NCI-H128 (cell line): ENCODE results near the gene STARD7.
"Not testable (repeated sequence)": the region's sequence is repeated elsewhere in the genome, so short reads cannot be mapped to it uniquely, and the experiment has no call there.

Source experiments
- DNase-seq: peaks from one replicate; lab custom pipeline; 2025; ENCODE audit not compliant: unreplicated experiment; lab: John Stamatoyannopoulos, UW

The STARD7 gene

DNA sequence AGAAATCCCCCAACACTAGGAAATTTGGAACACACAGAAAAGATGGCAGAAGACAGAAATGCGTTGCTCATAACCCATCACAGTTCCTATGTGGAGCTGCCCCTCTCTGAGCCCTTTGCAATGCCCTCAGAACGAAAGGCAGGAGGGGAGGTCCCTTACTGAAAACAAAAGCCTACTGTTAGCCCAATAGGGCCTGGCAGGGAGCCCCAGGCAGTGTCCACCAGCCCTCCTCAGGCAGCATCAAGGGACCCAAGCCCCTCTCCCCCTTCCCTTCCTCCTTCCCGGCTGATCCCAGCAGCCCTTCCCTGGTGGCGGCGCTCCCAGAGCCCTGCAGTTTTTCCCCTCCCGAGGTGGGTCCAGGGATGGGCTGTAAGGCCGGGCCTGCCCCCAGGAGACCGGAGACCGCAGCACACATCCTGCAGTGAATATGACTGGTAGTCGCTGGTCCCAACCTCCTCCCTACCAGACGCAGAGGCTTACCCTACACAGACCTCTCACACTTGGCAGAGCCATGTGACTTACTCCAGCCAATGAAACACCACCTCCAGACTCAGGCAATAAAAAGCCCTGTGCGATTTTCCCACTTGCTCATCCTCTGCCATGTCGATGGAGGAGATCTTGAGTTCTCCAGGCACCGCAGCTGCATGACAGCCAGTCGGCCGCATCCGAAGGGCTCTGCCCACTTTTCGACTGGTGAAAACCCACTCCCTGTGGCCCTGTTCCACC lies 44.0 kb downstream of the STARD7 start:
- DNase-seq, result no peak

DNA sequence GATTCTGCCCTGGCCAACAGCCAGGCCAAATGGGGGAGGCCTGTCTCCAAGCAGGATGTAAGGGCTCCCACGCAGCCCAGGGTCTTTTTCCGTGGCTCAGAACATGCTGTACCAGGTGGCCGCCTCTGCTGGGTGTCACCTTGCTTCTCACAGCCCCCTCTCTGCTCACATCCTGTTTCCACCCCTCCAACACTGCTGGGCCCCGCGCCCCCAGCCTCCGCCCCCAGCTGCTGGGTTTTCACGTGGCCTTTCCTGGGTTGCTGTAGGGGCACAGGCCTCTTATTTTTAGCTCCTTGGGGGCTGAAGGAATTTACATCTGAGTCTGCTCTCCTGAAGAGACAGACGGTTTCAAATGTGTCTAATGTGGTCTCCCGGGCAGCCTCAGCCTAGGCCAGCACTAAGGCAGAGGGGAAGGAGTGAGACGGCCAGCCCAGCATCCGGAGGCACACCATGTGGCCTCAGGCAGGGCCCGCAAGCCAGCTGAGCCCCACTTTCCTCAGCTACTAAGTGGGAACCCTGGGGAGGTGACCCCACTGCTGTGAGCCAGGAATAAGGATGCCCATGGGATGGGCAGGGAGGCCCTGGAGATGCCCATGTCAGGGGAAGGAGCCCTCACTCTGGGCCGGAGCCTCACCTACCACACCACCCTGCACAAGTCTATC lies 44.7 kb downstream of the STARD7 start:
- no peak for DNase-seq

DNA sequence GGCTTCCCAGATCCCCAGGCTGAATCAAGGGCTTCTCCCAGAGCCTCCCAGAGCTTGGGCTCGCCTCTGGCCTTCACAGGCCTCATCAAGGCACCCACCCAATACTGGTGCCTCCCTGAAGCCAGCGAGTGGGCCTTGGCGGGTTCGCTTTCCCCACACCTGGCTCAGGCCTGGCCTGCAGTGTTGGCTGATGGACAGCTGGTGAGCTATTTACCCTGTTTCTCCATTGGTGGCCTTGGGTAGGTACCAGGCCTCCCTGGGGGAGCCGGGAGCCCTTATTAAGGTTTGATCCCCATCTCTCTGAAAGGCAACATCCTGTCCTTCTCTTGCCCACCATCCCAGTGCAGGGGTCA lies 45.2 kb downstream of the STARD7 start:
- no peak for DNase-seq

DNA sequence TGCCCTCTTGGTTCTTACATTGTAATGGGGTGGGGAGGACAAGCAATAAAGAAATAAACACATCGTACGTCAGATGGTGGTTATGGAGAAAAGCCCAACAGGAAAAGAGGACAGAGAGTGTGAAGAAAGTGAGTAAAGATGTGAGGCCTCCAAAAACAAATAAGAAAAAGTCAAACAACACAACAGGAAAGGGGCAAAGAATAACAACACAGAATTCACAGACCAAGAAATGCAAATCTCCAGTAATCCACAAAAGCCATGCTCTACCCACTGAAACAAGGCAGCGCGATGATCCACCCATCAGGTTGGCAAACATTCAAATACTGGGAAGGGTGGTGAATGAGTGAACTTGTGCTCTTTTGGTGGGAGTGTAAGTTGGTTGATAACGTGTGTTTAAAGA lies 46.7 kb downstream of the STARD7 start:
- DNase-seq, result no peak

DNA sequence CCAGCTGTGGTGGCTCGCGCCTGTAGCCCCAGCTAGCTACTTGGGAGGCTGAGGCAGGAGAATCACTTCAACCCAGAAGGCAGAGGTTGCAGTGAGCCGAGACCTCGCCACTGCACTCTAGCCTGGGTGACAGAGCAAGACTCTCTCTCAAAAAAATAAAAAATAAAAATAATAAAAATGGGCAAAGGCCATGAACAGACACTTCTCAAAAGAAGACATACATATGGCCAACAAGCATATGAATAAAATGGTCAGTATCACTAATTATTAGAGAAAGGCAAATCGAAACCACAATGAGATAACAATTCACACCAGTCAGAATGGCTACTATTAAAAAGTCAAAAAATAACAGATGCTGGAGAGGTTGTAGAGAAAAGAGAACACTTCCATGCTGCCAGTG lies 48.3 kb downstream of the STARD7 start:
- not testable (repeated sequence) for DNase-seq

DNA sequence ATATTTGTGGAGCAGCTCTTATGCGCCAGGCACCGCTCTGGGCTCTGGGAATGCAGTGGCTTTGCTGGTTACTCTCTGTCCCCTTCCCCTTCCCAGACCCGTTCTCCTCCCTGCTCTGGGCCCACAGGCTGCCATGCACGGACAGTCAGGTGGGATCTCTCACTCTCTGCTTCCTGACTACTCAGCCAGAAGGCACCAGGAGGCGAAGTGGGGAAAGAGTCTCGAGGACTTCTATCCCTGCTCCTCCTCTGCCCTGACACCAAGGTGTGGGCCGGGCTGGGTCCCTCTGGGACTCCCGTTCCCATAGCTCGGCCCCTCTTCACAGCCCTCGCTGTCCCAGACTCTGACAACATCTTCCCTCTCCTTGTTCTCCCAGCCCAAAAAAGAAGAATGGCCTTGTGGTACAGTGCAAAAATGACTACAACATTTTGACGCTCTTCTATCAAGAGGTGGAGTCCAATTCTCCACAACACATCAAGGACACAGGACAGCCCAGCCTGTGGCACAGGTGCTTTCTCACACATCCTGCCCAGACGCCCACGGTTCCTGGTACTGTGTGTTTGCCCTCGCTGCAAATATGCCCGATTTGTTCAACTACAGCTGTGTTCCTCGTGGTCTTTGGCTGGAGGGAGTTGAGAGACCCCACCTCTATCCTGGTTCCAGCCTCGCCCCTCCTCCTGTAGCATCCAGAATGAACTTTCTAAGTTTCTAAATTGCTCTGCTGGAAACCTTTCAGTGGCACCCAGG lies 49.4 kb downstream of the STARD7 start:
- no peak for DNase-seq

DNA sequence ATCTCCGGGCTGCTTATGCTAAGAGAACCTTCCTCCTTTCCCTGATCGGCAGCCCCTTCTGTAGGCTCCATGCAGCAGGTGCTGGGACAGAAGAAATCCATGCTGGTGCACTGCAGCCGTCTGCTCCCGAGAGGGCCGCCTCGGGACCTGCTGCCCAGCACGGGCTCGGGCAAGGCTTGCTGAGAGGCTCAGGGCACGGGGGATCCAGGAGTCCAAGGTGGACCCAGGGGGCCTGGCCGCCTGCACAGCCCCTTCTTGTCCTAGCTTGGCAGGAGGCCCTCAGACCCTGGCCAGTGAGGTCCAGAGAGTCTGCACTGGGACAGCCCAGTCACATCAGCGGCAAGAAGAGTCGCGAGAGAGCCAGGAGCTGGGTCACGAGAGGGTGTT lies 50.1 kb downstream of the STARD7 start:
- DNase-seq, result no peak

DNA sequence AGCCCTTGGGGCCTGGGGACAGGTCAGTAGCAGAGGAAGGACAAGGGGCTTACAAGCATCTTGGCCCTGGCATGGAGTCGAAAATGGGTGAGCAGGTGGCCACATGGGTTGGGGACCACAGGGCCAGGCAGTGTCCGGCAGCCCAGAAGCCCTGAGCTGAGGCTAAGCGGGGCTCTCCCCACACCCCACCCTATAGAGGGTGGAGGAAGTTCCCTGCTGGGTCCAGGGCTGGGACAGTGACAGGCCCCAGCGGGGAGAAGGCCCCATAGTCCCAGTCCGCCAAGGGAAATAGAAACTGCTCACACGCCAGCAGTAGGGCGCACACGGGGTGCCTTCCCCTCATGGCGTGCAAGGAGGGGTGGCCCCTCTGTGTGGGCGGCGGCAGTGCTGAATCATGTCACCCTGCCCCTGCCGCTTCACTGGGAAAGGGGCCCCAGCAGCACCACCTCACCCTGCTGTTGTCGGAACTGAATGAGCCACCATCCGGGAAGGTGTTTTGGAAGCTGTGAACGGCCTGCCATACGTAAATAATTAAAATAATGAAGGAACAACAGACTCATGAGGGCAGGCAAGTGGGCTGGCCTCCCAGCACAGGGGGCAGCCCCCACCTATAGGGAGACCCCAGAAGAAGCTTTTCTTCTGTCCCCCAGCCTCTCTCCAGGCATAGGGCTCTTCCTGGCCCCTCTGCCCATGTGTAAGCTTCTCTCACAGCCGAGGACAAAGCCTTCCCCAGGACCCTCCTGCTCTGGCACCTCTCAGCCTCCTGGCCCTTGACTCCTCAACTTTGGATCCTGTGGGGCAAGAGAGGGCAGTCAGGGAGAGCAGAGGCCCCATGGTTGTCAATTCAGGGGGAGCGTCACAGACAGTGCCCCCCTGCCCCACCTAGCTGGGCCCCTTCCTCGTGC lies 50.7 kb downstream of the STARD7 start:
- DNase-seq, result no peak

DNA sequence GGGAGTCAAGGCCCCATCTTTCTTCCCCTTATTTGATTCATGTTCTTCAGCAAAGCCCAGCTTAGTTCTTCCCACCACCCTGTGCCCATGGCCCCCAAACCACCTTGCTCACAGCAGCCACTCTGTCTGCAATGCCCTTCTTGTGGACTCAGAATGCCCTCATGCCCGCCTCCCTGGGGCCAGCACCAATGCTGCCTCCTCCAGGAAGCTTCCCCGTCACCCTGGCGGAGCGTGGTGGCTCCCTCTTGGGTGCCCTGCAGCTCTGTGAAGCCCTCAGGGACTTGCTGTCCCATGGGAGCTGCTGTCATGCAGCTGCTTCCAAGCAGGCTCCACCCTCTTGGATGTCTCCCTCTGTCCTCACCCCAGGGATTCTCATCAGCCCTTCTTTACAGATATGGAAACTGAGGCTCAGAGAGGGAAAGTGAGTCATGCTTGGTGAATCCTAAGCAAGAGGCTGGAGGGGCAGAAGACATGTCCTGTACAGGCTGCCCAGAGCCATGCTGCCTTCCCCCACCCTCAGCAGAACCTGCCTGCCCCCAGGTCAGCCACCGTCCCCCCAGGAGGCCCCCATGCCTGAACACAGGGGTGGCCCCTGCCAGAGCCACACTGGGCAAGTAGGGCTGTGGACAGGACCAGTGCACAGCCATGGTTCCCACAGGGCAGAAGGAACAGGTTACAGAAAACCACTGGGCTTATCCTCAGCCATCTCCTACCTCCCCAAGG lies 51.5 kb downstream of the STARD7 start:
- no peak for DNase-seq

DNA sequence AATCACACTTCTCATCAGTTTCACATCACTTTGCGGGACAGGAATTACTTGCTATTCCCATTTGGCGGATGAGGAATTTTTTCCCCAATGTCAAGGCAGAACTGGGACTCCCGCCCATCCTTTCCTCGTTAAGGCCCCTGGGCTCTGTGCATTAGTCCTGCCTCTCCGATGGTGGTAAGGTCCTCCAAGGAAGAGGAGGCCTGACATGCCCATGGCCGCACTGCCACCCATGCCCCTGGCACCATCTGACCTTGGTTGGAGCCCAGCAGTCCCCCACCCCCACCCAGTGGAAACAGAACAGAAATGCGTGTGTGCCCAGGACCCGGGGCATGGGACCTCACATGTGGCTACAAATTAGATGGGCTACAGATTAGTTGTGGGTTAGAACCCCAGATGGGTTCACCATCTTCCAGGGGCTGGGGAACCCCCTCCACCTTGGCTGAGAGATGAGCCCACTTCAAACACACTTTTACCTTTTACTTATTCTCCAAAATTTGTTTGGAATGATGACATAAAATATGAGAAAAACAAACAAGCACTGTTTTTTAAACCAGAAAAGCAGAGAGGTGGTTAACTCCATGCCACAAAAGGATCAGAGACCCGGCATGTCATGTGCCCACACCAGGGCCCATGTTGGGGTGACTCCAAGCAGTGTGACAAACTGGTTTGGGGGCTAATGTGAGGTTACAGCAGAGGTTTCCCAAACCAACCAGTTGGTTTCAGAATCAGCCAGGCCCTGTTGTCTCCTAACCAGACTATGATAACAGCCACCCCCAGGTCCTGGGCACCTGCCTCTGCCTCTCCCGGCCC lies 52.4 kb downstream of the STARD7 start:
- no peak for DNase-seq

DNA sequence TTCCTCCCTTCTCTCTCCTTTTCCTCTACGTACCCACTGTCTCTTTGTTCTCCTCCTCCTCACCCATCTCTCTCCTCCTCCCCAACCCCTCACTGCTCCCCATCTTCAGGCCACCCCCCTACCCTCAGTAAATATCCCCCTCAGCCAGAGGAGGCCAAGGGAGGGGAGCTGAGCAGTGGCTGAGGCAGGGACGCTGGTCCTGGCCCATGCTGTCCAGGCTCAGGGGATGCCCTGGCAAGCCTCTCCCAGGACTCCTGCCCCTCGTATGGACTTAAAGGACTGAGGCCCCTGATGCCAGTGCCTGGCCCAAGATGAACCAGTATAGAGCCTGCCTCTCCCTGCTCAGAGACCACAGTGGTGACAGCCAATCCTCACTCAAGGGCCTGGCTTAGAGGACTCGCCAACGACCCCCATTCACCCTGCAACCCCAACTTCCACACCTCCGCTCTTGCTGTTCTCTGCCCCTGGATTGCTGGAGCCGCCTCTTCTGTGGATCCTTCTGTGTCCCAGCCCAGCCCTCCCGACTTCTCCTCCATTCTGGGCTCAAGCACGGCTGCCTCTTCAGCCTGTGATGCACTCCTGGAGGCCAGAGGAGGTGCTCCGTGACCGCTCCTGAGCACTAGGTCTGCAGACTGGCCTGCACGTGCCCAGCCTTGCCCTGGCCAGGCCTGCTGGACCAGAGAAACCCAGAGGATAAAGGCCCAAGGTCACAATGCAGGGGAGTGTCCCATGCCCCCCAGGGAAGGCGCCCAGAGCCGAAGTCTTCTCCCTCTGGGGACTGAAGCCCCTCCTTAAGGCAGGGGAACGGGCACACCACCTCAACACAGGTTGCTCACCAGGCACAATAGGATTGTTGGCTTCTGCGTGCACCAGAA lies 53.9 kb downstream of the STARD7 start:
- DNase-seq, result no peak

DNA sequence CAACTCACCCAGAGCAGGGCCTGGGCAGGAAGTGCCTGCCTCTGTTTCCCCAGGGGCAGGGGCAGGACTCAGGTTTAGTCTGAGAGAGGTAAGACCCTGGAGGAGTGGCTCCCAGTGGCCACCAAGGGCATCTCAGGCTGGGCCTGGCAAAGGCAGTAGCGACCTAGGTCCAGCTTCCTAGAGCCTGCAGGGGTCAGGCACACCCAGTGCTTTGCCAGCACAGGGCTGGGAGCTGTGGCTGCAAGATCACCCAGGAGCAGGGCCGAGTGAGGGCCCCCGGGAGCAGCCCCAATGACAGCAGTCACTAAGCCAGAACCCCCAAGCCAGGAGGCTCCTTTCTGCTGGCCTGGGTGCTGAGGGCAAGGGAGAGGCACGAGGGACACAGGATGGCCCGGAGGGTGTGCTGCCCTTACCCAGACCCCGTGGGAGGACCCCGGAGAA lies 54.6 kb downstream of the STARD7 start:
- DNase-seq, result no peak

DNA sequence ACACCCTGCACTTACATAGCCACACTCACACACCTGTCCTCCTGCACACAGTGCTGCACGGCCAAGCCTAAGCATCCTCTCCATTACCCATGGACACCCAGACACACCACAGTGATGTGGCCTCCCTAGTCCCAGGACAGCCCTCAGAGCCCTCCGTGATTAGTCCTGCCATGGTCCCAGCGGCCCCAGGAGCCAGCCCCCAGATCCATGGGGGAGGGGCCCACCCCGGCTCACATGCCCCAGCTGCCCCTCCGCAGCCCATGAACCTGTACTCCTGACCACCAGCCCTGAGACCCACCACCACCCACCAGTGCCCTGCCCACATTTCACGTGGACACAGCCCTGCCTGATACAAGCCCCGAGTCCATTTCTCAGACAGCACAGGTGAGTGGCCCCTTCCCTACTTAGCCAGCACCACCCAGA lies 55.3 kb downstream of the STARD7 start:
- no peak for DNase-seq

DNA sequence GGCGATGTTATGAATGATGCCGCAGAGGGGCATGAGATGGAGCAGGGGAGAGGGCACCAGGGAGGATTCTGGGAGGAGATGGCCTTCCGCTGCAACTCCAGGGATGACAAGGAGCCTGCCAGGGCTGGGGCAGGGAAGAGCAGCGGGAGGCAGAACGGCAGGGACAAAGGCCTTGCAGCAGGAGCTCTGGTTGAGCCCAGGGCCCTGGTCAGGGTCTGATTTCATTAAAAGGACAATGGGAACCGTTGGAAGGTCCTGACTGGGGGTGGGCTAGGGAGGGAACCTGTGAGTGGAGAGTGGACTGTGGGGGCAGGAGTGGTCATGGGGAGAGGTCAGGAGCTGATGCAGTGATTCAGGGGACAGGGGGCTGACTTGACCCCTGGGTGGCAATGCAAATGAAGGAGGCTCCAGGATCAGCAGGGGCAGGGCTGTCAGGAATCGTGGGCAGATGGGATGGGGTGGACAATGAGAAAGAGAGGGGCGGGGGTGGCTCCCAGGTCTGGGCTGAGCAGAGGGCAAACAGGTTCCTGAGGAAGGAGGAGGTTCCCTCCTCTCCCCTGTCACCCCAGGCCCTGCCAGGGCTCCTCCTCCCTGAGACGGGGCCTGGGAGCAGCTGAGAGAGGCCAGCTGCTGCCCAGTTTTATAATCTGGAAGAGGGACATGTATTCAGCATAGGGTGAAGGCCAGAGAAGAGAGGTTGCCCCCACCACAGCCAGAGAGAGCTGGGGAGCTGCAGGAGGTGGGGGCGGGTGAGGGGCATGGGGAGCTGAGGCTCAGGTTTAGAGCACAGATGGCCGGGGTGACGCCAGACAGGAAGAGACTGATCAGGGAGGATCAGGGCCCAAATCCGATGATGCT lies 56.1 kb downstream of the STARD7 start:
- DNase-seq, result no peak

DNA sequence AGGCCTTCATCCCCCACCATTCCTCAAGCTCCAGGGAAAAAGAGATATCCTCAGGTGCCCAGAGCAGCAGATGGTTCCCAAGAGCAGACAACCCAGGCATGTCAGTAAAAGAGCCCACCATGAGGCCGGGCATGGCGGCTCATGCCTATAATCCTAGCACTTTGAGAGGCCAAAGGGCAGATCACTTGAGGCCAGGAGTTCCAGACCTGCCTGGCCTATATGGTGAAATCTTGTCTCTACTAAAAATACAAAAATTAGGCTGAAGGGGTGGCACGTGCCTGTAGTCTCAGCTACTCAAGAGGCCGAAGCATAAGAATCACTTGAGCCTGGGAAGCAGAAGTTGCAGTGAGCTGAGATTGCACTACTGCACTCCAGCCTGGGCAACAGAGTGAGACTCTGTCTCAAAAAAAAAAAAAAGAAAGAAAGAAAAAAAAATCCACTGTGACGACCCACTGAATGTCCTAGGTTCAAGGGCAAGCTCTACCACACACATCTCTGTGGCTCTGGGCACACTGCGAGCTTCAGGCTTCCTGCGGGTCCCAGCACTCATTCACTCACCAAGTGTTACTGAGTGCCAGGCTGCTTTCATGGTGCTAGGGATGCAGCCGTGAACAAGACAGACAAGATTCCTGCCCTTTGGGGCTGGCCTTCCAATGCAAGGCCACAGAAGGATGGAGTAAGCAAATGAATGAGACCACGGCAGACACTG lies 56.9 kb downstream of the STARD7 start:
- DNase-seq, result no peak

DNA sequence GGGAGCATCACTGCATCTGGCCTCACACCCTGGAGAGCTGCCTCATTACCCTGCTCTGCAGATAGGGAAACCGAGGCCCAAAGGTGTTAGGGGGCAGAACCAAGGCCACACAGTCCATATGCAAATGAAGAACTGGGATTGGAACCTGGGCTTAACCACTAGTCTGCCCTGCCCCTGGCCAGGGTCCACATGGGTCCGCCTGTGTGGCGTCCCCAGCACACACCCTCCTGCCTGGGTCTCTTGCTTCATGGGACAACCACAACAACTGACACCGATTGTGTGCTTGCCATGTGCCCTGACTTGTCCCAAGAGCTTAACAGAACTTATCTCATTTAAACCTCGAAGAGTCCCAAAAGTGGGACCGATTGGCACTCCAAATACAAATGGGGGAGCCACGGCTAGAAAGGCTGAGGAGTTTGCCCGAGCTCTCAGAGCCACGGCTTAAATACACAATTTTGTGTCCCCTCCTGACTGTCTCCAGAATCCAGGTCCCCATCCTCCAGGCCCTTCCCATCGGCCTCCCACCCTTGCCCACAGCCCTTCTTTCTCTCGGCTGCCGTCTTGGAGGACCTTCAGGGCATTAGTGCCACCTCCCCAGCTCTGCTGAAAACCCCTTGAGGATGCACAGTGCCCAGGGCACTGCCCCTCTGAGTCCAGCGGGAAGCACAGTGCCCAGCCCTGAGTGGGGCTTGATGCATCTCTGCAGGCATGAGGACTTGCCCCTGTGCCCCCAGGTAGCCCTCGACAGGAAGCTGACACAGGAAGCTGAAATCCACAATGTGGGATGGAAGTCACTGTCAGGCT lies 57.6 kb downstream of the STARD7 start:
- DNase-seq, result no peak
